Measurements from ENCODE around the gene FALEC.
A peak's percentile ranks its signal among the peaks of the same experiment; 100 is the strongest.
"Not testable (repeated sequence)": the region's sequence is repeated elsewhere in the genome, so short reads cannot be mapped to it uniquely, and the experiment has no call there.

FALEC gene

DNA sequence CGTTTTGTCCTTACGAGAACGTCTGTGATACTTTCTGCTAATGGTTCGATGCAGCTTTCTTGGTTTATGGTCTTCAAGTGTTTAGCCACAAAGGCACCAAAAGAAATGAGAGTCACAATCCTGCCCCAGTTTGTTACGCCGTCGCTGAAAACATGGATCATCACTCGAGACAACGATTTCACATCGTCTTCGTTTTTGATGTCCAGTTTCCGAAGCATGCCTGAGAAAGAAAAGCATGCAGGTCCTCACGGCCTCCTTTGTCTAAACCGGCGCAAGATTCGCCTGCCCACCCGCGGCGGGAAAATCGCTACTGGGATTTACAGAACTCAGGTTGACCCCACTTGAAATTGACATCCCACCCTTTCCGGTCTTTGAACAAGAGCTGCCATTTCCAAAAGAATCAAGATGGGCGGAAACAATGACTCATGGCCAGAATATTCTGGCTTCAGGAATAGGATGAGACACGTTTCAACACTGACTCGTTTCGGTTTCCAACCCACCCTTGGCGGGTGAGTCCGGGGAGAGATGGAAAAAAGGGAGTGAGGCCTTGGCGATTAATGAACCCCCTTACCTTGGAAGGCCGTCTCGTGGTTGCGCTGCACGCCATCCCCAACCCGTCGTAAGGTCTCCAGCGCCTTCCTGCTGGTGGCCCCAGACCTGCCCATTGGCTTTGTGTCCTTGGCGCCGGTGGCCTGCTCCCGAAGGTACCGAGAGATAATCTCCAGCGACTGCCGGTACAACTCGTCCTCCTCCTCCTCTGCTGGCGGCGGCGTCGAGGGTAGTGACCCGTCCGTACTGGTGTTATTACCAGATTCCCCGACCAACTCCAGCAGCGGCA is 62.9 kb downstream of the FALEC start:
- TF ChIP-seq POLR2A (IDR thresholded peaks at IDR 0.05; ENCODE audit: extremely low read depth, insufficient read length) = no peak
- TF ChIP-seq MYC (IDR thresholded peaks at IDR 0.05; ENCODE audit: low read depth, low read length) = no peak; the same call in 1 of the 2 replicates
- TF ChIP-seq, protein P1, sequence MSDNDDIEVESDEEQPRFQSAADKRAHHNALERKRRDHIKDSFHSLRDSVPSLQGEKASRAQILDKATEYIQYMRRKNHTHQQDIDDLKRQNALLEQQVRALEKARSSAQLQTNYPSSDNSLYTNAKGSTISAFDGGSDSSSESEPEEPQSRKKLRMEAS (IDR thresholded peaks at IDR 0.05; ENCODE audit: low read depth, low read length) = no peak
- TF ChIP-seq, protein P2, sequence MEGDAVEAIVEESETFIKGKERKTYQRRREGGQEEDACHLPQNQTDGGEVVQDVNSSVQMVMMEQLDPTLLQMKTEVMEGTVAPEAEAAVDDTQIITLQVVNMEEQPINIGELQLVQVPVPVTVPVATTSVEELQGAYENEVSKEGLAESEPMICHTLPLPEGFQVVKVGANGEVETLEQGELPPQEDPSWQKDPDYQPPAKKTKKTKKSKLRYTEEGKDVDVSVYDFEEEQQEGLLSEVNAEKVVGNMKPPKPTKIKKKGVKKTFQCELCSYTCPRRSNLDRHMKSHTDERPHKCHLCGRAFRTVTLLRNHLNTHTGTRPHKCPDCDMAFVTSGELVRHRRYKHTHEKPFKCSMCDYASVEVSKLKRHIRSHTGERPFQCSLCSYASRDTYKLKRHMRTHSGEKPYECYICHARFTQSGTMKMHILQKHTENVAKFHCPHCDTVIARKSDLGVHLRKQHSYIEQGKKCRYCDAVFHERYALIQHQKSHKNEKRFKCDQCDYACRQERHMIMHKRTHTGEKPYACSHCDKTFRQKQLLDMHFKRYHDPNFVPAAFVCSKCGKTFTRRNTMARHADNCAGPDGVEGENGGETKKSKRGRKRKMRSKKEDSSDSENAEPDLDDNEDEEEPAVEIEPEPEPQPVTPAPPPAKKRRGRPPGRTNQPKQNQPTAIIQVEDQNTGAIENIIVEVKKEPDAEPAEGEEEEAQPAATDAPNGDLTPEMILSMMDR (IDR thresholded peaks at IDR 0.05; ENCODE audit: low read depth, low read length) = no peak
- H3K4me3 ChIP-seq (ENCODE audit: low read depth, low read length) = peak overlapping the region; percentile 88
- peak; percentile 73 for DNase-seq (ENCODE audit: low read depth)

DNA sequence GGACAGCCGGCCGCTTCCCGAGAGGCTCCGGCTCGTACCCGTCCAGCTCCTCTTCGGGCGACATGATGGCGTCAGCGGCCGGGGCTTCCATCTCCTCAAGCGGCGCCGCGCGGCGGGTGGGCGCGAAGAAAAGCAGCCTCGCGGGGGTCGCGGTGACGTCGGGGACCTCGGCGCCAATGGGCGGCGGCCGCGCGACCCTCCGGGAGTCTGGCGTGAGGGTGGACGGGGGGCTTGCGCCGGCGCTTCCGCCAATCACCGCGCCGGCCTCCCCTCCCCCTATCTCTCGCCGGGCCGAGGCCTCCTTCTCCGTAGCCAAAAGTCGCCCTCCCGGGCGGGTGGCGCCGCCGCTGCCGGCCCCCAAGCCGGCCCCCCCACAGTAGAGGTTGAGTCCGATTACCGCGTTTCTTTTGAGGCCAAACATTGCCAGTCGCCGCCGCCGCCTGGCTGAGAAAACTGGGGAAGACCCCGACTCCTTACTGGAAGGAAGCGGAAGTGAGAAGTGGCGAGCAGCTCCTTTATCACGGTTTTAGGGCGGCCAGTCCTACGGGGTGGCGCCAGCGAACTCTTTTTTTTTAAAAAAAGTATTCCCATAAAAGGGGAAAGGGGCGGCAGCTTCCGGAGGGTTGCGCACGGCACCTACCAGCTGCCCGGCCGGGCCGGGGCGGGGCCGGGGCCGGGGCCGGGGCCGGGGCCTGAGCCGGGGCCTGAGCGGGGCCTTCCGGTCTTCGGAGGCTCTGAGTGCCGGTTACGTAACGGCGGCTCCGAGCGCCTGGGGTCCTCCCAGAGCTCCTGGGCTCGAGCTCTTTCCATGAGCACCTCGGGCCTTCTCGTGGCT is 63.8 kb downstream of the FALEC start, which contains the start of gene MCL1:
TSS of gene MCL1 (minus strand) at position 501 of the 835 bp plus-strand sequence. CDS start at position 421, 80 bp downstream.
- H3K4me3 ChIP-seq (ENCODE audit: low read depth, low read length) = peak within 1 kb of the TSS; percentile 88
- peak; percentile 96 for DNase-seq (ENCODE audit: low read depth)
- TF ChIP-seq POLR2A (IDR thresholded peaks at IDR 0.05; ENCODE audit: extremely low read depth, insufficient read length) = peak; percentile 95
- TF ChIP-seq, protein P1 (IDR thresholded peaks at IDR 0.05; ENCODE audit: low read depth, low read length) = no peak

DNA sequence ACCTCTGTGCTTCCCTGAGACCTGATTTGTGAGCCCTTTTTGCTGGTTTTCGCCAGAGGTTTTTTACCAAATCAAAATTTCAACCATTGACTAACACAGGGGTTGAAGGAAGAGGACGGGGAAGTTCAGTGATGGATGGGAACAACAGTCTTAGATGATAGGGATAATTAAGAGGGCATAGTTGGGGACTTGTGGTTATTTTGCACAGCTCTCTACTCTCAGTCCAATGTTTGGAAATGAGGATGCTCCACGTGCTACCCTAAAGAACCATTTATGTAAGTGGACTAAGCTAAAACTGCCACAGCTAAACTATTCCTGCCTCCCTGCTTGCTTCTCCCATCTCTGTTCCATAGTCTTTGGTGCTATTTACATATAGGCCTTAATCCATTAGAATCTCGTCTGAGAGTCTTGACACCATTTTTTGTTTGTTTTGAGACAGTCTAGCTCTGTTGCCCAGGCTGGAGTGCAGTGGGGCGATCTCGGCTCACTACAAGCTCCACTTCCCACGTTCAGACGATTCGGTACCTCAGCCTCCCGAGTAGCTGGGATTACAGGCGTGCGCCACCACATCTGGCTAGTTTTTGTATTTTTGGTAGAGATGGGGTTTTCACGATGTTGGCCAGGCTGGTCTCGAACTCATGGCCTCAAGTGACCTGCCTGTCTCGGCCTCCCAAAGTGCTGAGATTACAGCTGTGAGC is 64.5 kb downstream of the FALEC start:
- DNase-seq (ENCODE audit: low read depth) = no peak
- peak overlapping the region; percentile 73 for H3K4me3 ChIP-seq (ENCODE audit: low read depth, low read length)
- TF ChIP-seq, protein P2 (IDR thresholded peaks at IDR 0.05; ENCODE audit: low read depth, low read length) = no peak
- TF ChIP-seq MYC (IDR thresholded peaks at IDR 0.05; ENCODE audit: low read depth, low read length) = peak; percentile 56; the same call in 1 of the 2 replicates
- no peak for TF ChIP-seq POLR2A (IDR thresholded peaks at IDR 0.05; ENCODE audit: extremely low read depth, insufficient read length)
- TF ChIP-seq, protein P1 (IDR thresholded peaks at IDR 0.05; ENCODE audit: low read depth, low read length) = peak; percentile 56; the same call in 1 of the 2 replicates

GRCh38 chr1:150580966-150581365 is 65.4 kb downstream of the FALEC start:
- DNase-seq (ENCODE audit: low read depth) = not testable (repeated sequence)

GRCh38 chr1:150581437-150581836 is 65.9 kb downstream of the FALEC start:
- H3K4me3 ChIP-seq (ENCODE audit: low read depth, low read length); DNase-seq (ENCODE audit: low read depth): not testable (repeated sequence)

More at GRCh38 chr1:150580966-150581365, 65.4 kb downstream of the FALEC start:
- not testable (repeated sequence) for H3K4me3 ChIP-seq (ENCODE audit: low read depth, low read length)

DNA sequence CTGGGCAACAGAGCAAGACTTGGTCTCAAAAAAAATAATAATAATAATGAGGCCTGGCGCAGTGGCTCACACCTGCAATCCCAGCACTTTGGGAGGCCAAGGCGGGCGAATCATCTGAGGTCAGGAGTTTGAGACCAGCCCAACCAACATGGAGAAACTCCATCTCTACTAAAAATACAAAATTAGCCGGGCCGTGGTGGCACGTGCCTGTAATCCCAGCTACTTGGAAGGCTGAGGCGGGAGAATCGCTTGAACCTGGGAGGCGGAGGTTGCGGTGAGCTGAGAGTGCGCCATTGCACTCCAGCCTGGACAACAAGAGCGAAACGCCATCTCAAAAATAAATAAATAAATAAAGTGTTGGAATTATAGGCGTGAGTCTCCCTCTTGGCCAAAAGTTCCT is 66.4 kb downstream of the FALEC start:
- DNase-seq (ENCODE audit: low read depth); H3K4me3 ChIP-seq (ENCODE audit: low read depth, low read length): not testable (repeated sequence)

GRCh38 chr1:150582371-150582770 is 66.8 kb downstream of the FALEC start:
- TF ChIP-seq, protein P1 (IDR thresholded peaks at IDR 0.05; ENCODE audit: low read depth, low read length) = no peak
- TF ChIP-seq POLR2A (IDR thresholded peaks at IDR 0.05; ENCODE audit: extremely low read depth, insufficient read length) = no peak
- TF ChIP-seq, protein P2 (IDR thresholded peaks at IDR 0.05; ENCODE audit: low read depth, low read length) = no peak
- no peak for TF ChIP-seq MYC (IDR thresholded peaks at IDR 0.05; ENCODE audit: low read depth, low read length)
- no peak overlapping the region for H3K4me3 ChIP-seq (ENCODE audit: low read depth, low read length)
- no peak for DNase-seq (ENCODE audit: low read depth)

Measured in NB4 (cell line).